HL-60 (cell line): Measurements from ENCODE around the gene FARP1.

Experiments used
- CTCF ChIP-seq: IDR thresholded peaks from one replicate; pipeline ENCODE4 v1.5.1; 2011; ENCODE audit warnings: low read length, control low read depth, inconsistent platforms; ENCODE audit not compliant: insufficient read depth
- GABPA ChIP-seq: IDR thresholded peaks from 2 replicates; pipeline ENCODE4 v1.6.1; 2012; ENCODE audit warnings: low read depth
- POLR2AphosphoS5 ChIP-seq: IDR thresholded peaks from 2 replicates; pipeline ENCODE4 v1.6.1; 2012; ENCODE audit warnings: low read depth
- REST ChIP-seq: IDR thresholded peaks from 2 replicates; pipeline ENCODE4 v1.6.1; 2012; ENCODE audit warnings: low read depth; ENCODE audit not compliant: insufficient replicate concordance

GRCh38 chr13:98374750-98375149, 231.9 kb downstream of the FARP1 start:
- TF ChIP-seq CTCF (no peak), REST (no peak), POLR2AphosphoS5 (no peak), GABPA (no peak)
